ENCODE measurements around the gene FAM89B. TPM values are rescaled to one million over a fixed set of nuclear protein-coding genes. Genes with fewer than 3 reads are reported as not detected.
"Not testable (repeated sequence)": the region's sequence is repeated elsewhere in the genome, so short reads cannot be mapped to it uniquely, and the experiment has no call there.

The FAM89B gene
- total RNA-seq, 2 donors from 2014 or later, result 25.7 to 51.0 TPM

- DNase-seq (ENCODE audit: low spot score), result no peak
- no peak overlapping the region for H3K4me3 ChIP-seq
- peaks cover 0 to 37% of the 10 kb centered on the region in 2 donors for H3K4me1 ChIP-seq
- H3K9me3 ChIP-seq, result no peaks in the 10 kb centered on the region
- no peak for TF ChIP-seq CTCF (IDR thresholded peaks at IDR 0.05)
- no peak overlapping the region for H3K27ac ChIP-seq
- H3K27me3 ChIP-seq, result no peaks in the 10 kb centered on the region
- H3K36me3 ChIP-seq, result no peaks in the 10 kb centered on the region
Measured at GRCh38 chr11:65562020-65562419, 10.3 kb upstream of the FAM89B start.

- Histone ChIP-seq H3K27me3 (no peaks in the 10 kb centered on the region), H3K9me3 (no peaks in the 10 kb centered on the region), H3K27ac (no peak overlapping the region), H3K4me1 (peaks cover 0 to 39% of the 10 kb centered on the region in 2 donors), H3K4me3 (no peak overlapping the region), H3K36me3 (peaks cover 2% of the 10 kb centered on the region)
- no peak for DNase-seq (ENCODE audit: low spot score)
- no peak for TF ChIP-seq CTCF (IDR thresholded peaks at IDR 0.05)
Measured at GRCh38 chr11:65562788-65563187, 9.6 kb upstream of the FAM89B start.

- TF ChIP-seq CTCF (IDR thresholded peaks at IDR 0.05), result no peak
- Histone ChIP-seq H3K27me3 (no peaks in the 10 kb centered on the region), H3K4me1 (peaks cover 0 to 43% of the 10 kb centered on the region in 2 donors), H3K27ac (no peak overlapping the region), H3K9me3 (no peaks in the 10 kb centered on the region), H3K36me3 (peaks cover 6% of the 10 kb centered on the region), H3K4me3 (no peak overlapping the region)
- DNase-seq (ENCODE audit: low spot score), result no peak
Measured at GRCh38 chr11:65563601-65564000, 8.7 kb upstream of the FAM89B start.

GRCh38 chr11:65564879-65565559 lies 7.3 kb upstream of the FAM89B start:
- not testable (repeated sequence) for H3K27ac ChIP-seq; H3K4me3 ChIP-seq; H3K27me3 ChIP-seq; DNase-seq (ENCODE audit: low spot score); H3K36me3 ChIP-seq; H3K9me3 ChIP-seq
- peaks cover 0 to 40% of the 10 kb centered on the region in 2 donors for H3K4me1 ChIP-seq

- Histone ChIP-seq H3K4me3 (no peak overlapping the region), H3K36me3 (peaks cover 6% of the 10 kb centered on the region), H3K27me3 (no peaks in the 10 kb centered on the region), H3K4me1 (peaks cover 3 to 37% of the 10 kb centered on the region in 2 donors), H3K27ac (no peak overlapping the region), H3K9me3 (no peaks in the 10 kb centered on the region)
- DNase-seq (ENCODE audit: low spot score), result no peak
- no peak for TF ChIP-seq CTCF (IDR thresholded peaks at IDR 0.05)
Measured at GRCh38 chr11:65565624-65566453, 6.5 kb upstream of the FAM89B start.

GRCh38 chr11:65569164-65569972 lies 3.0 kb upstream of the FAM89B start:
- no peaks in the 10 kb centered on the region for H3K9me3 ChIP-seq

More at GRCh38 chr11:65569164-65569972, 3.0 kb upstream of the FAM89B start:
- peaks cover 3 to 60% of the 10 kb centered on the region in 2 donors for H3K4me1 ChIP-seq
- no peak for DNase-seq (ENCODE audit: low spot score)
- H3K27ac ChIP-seq, result peak overlapping the region; percentile 94 to 97
- no peak for TF ChIP-seq CTCF (IDR thresholded peaks at IDR 0.05)
- H3K27me3 ChIP-seq, result no peaks in the 10 kb centered on the region
- H3K36me3 ChIP-seq, result peaks cover 6% of the 10 kb centered on the region
- peak overlapping the region; percentile 94 to 97 for H3K4me3 ChIP-seq
